H9 (cell line): ENCODE measurements around the gene THSD4. TPM values are rescaled to one million over a fixed set of nuclear protein-coding genes. Genes with fewer than 3 reads are reported as not detected.

Experiments
- DNase-seq: peaks from one replicate; pipeline ENCODE4 v3.0.0-alpha.2; 2017
- H2AFZ ChIP-seq: one replicate; pipeline ENCODE4 v1.6.1; 2013; ENCODE audit warnings: mild to moderate bottlenecking, low read length, control low read depth, moderate library complexity
- H2AK5ac ChIP-seq: 2 replicates; pipeline ENCODE4 v1.6.1; 2013; ENCODE audit warnings: low read length, control low read depth, mixed read lengths; ENCODE audit not compliant: insufficient read length
- H2BK120ac ChIP-seq: one replicate; pipeline ENCODE4 v1.6.1; 2013; ENCODE audit warnings: low read depth, mild to moderate bottlenecking, low read length, control low read depth, inconsistent platforms; ENCODE audit not compliant: poor library complexity, severe bottlenecking
- H2BK12ac ChIP-seq: 2 replicates; pipeline ENCODE4 v1.6.1; 2013; ENCODE audit warnings: low read length, control low read depth, mixed read lengths, low read depth; ENCODE audit not compliant: insufficient read length
- H2BK15ac ChIP-seq: 2 replicates; pipeline ENCODE4 v1.6.1; 2013; ENCODE audit warnings: low read depth, low read length, control low read depth
- H2BK20ac ChIP-seq: one replicate; pipeline ENCODE4 v1.6.1; 2013; ENCODE audit warnings: low read depth, mild to moderate bottlenecking, low read length, control low read depth, inconsistent platforms; ENCODE audit not compliant: poor library complexity, severe bottlenecking
- H2BK5ac ChIP-seq: 2 replicates; pipeline ENCODE4 v1.6.1; 2013; ENCODE audit warnings: low read length, control low read depth, mixed read lengths; ENCODE audit not compliant: insufficient read length
- H3K14ac ChIP-seq: 2 replicates; pipeline ENCODE4 v1.6.1; 2013; ENCODE audit warnings: low read length, control low read depth; ENCODE audit not compliant: insufficient read depth
- H3K18ac ChIP-seq: 2 replicates; pipeline ENCODE4 v1.6.1; 2013; ENCODE audit warnings: low read depth, mild to moderate bottlenecking, mixed read lengths, low read length, control low read depth; ENCODE audit not compliant: insufficient read length
- H3K23ac ChIP-seq: 2 replicates; pipeline ENCODE4 v1.6.1; 2013; ENCODE audit warnings: low read length, control low read depth, mixed read lengths, low read depth; ENCODE audit not compliant: insufficient read length
- H3K23me2 ChIP-seq: 2 replicates; pipeline ENCODE4 v1.6.1; 2013; ENCODE audit warnings: low read depth, mild to moderate bottlenecking, mixed read lengths, low read length, control low read depth; ENCODE audit not compliant: insufficient read length, poor library complexity, severe bottlenecking
- H3K27ac ChIP-seq: 2 replicates; pipeline ENCODE4 v1.5.1; 2013; ENCODE audit warnings: low read length, control low read depth, mixed read lengths, low read depth; ENCODE audit not compliant: insufficient read length
- H3K27me3 ChIP-seq: 2 replicates; pipeline ENCODE4 v1.6.1; 2013; ENCODE audit warnings: low read length, control low read depth, inconsistent platforms; ENCODE audit not compliant: insufficient read depth
- H3K4ac ChIP-seq: 2 replicates; pipeline ENCODE4 v1.6.1; 2013; ENCODE audit warnings: low read depth, mild to moderate bottlenecking, control low read depth, inconsistent platforms, low read length, moderate library complexity
- H3K4me1 ChIP-seq: 2 replicates; pipeline ENCODE4 v1.6.1; 2013; ENCODE audit warnings: low read length, control low read depth, inconsistent platforms; ENCODE audit not compliant: insufficient read depth
- H3K4me2 ChIP-seq: 2 replicates; pipeline ENCODE4 v1.6.1; 2013; ENCODE audit warnings: low read length, control low read depth, mixed read lengths; ENCODE audit not compliant: insufficient read length, insufficient read depth
- H3K56ac ChIP-seq: 2 replicates; pipeline ENCODE4 v1.6.1; 2013; ENCODE audit warnings: low read depth, mild to moderate bottlenecking, mixed read lengths, low read length, control low read depth; ENCODE audit not compliant: insufficient read length
- H3K79me1 ChIP-seq: 2 replicates; pipeline ENCODE4 v1.6.1; 2013; ENCODE audit warnings: low read depth, mild to moderate bottlenecking, moderate library complexity, low read length, control low read depth, inconsistent platforms; ENCODE audit not compliant: insufficient read depth, poor library complexity, severe bottlenecking
- H3K79me2 ChIP-seq: 2 replicates; pipeline ENCODE4 v1.6.1; 2013; ENCODE audit warnings: low read length, control low read depth, inconsistent platforms; ENCODE audit not compliant: insufficient read depth
- H3K9ac ChIP-seq: 2 replicates; pipeline ENCODE4 v1.6.1; 2013; ENCODE audit warnings: low read length, control low read depth, mixed read lengths; ENCODE audit not compliant: insufficient read length; ENCODE audit errors: extremely low read depth
- H3K9me3 ChIP-seq: one replicate; pipeline ENCODE4 v1.6.1; 2013; ENCODE audit warnings: low read depth, low read length, inconsistent platforms; ENCODE audit not compliant: control insufficient read depth
- H3T11ph ChIP-seq: one replicate; pipeline ENCODE4 v1.6.1; 2013; ENCODE audit warnings: mild to moderate bottlenecking, low read length, control low read depth, inconsistent platforms
- H4K20me1 ChIP-seq: one replicate; pipeline ENCODE4 v1.6.1; 2013; ENCODE audit not compliant: control insufficient read depth, insufficient read length, insufficient read depth
- H4K5ac ChIP-seq: 2 replicates; pipeline ENCODE4 v1.6.1; 2013; ENCODE audit warnings: low read depth, mild to moderate bottlenecking, mixed read lengths, low read length, control low read depth; ENCODE audit not compliant: insufficient read length
- H4K8ac ChIP-seq: replicated peaks from 2 replicates; pipeline ENCODE4 v1.6.1; 2013; ENCODE audit warnings: low read length, control low read depth, mixed read lengths, low read depth; ENCODE audit not compliant: insufficient read length
- H4K91ac ChIP-seq: 2 replicates; pipeline ENCODE4 v1.6.1; 2013; ENCODE audit warnings: low read depth, mild to moderate bottlenecking, moderate library complexity, mixed read lengths, low read length, control low read depth; ENCODE audit not compliant: insufficient read length
- H3K27ac Mint-ChIP-seq, 3 experiments: 2 replicates in 2 of 3; 3 replicates in 1 of 3; pipeline ENCODE4 v1.8.0; 2020 to 2021; ENCODE audit warnings: mixed read lengths in 3 of 3, mild to moderate bottlenecking in 1 of 3, moderate library complexity in 1 of 3
- H3K27me3 Mint-ChIP-seq: 2 replicates; pipeline ENCODE4 v1.8.0; 2021; ENCODE audit warnings: low read depth, mild to moderate bottlenecking, moderate library complexity, mixed read lengths
- H3K36me3 Mint-ChIP-seq, 3 experiments: 2 replicates in 2 of 3; 3 replicates in 1 of 3; pipeline ENCODE4 v1.8.0; 2020 to 2021; ENCODE audit warnings: low read depth in 3 of 3, mixed read lengths in 3 of 3; ENCODE audit not compliant: insufficient read depth in 1 of 3
- H3K4me1 Mint-ChIP-seq, 2 experiments: 2 replicates each; pipeline ENCODE4 v1.8.0; 2020; ENCODE audit warnings: mixed read lengths in 2 of 2
- H3K4me3 Mint-ChIP-seq, 2 experiments: 2 replicates in 1 of 2; 3 replicates in 1 of 2; pipeline ENCODE4 v1.8.0; 2020 to 2021; ENCODE audit warnings: mild to moderate bottlenecking in 2 of 2, mixed read lengths in 2 of 2, moderate library complexity in 1 of 2
- H3K9me3 Mint-ChIP-seq, 2 experiments: 2 replicates in 1 of 2; 3 replicates in 1 of 2; pipeline ENCODE4 v1.8.0; 2020; ENCODE audit warnings: mild to moderate bottlenecking in 2 of 2, mixed read lengths in 2 of 2, moderate library complexity in 1 of 2
- CTCF ChIP-seq: fragments of 200-600 bp; sonication (generic); conservative IDR thresholded peaks from 3 replicates; pipeline ENCODE4 v1.8.0; 2021; ENCODE audit warnings: antibody characterized with exemption, mild to moderate bottlenecking
- WGBS: extraction: QIAGEN DNeasy Blood & Tissue Kit; methylation state at CpG from one replicate; pipeline ENCODE4 v1.1.7; 2013; ENCODE audit warnings: missing lambda C conversion rate, low lambda C conversion rate, mixed read lengths; ENCODE audit not compliant: insufficient read length; ENCODE audit errors: extremely low coverage; 5-methylcytosine and 5-hydroxymethylcytosine counted together
- total RNA-seq: library from RNA; stranded (reverse); gene quantifications from 2 replicates; pipeline ENCODE4 v1.2.1, GENCODE V29; 2021

The THSD4 gene
- total RNA-seq, 1 experiment from 2014 or later = 5.5 TPM

- Histone ChIP-seq H3T11ph (no peak overlapping the region), H3K56ac (no peak overlapping the region), H3K4me2 (no peak overlapping the region), H4K91ac (no peak overlapping the region), H3K4ac (no peak overlapping the region), H3K27me3 (no peaks in the 10 kb centered on the region), H2BK120ac (no peak overlapping the region), H3K14ac (no peak overlapping the region), H3K79me2 (no peaks in the 10 kb centered on the region), H4K5ac (no peak overlapping the region), H2AK5ac (no peak overlapping the region), H2BK5ac (no peak overlapping the region), H3K79me1 (no peaks in the 10 kb centered on the region), H4K8ac (no peak overlapping the region), H3K18ac (no peak overlapping the region), H3K9ac (no peak overlapping the region), H2BK12ac (no peak overlapping the region), H3K23me2 (no peaks in the 10 kb centered on the region), H2AFZ (no peak overlapping the region), H3K9me3 (no peaks in the 10 kb centered on the region), H3K23ac (no peak overlapping the region), H2BK20ac (no peak overlapping the region), H3K27ac (no peak overlapping the region), H4K20me1 (no peaks in the 10 kb centered on the region), H3K4me1 (no peaks in the 10 kb centered on the region), H2BK15ac (no peak overlapping the region)
- Mint-ChIP-seq H3K27ac (0 out of 7 replicates have a peak overlapping the region, but pooled peaks of 1 of the 3 experiments have one; percentile 32), H3K36me3 (peaks cover 8 to 16% (median 12%) of the 10 kb centered on the region in 3 experiments; a peak in 6 of 7 replicates), H3K4me3 (no peak overlapping the region), H3K9me3 (peaks cover 7 to 11% of the 10 kb centered on the region in 2 experiments), H3K4me1 (no peaks in the 10 kb centered on the region), H3K27me3 (no peaks in the 10 kb centered on the region)
- WGBS = no CpG with 5 or more reads among the region's 8 CpGs
- no peak for TF ChIP-seq CTCF
- DNase-seq = no peak
Observed at GRCh38 chr15:71756599-71757352, 641.5 kb downstream of the THSD4 start.
